HG03442 (cell line): ENCODE results near the gene TNRC18.
"Not testable (repeated sequence)": the region's sequence is repeated elsewhere in the genome, so short reads cannot be mapped to it uniquely, and the experiment has no call there.

Experiments used
- ATAC-seq: cut with Tn5 transposase; IDR thresholded peaks from one replicate; pipeline ENCODE4 v1.9.1; 2021; ENCODE audit warnings: mild to moderate bottlenecking, moderate library complexity; ENCODE audit not compliant: unreplicated experiment

Gene TNRC18

GRCh38 chr7:5324961-5325360 lies 98.7 kb downstream of the TNRC18 start:
- ATAC-seq, result no peak

GRCh38 chr7:5323800-5324781 lies 99.5 kb downstream of the TNRC18 start:
- not testable (repeated sequence) for ATAC-seq

- ATAC-seq, result no peak
These were observed 100.8 kb downstream of the TNRC18 start for GRCh38 chr7:5322621-5323410.

- ATAC-seq, result no peak
These were observed 102.7 kb downstream of the TNRC18 start for GRCh38 chr7:5320802-5321396.

- no peak for ATAC-seq
These were observed 103.2 kb downstream of the TNRC18 start for GRCh38 chr7:5320391-5320790.

GRCh38 chr7:5318613-5319012 lies 105.0 kb downstream of the TNRC18 start:
- not testable (repeated sequence) for ATAC-seq

GRCh38 chr7:5315761-5316160 lies 107.9 kb downstream of the TNRC18 start:
- no peak for ATAC-seq

GRCh38 chr7:5314864-5315263 lies 108.8 kb downstream of the TNRC18 start:
- ATAC-seq, result no peak

- not testable (repeated sequence) for ATAC-seq
These were observed 110.4 kb downstream of the TNRC18 start for GRCh38 chr7:5313076-5313885.

GRCh38 chr7:5312276-5313070 lies 111.2 kb downstream of the TNRC18 start:
- ATAC-seq, result not testable (repeated sequence)

- no peak for ATAC-seq
These were observed 112.7 kb downstream of the TNRC18 start for GRCh38 chr7:5310822-5311405.

- ATAC-seq, result no peak
These were observed 114.5 kb downstream of the TNRC18 start for GRCh38 chr7:5309146-5309545.

GRCh38 chr7:5307221-5308142 lies 116.2 kb downstream of the TNRC18 start:
- not testable (repeated sequence) for ATAC-seq

GRCh38 chr7:5305050-5305449 lies 118.6 kb downstream of the TNRC18 start:
- not testable (repeated sequence) for ATAC-seq

- ATAC-seq, result no peak
These were observed 119.8 kb downstream of the TNRC18 start for GRCh38 chr7:5303591-5304505.

GRCh38 chr7:5303061-5303460 lies 120.6 kb downstream of the TNRC18 start:
- no peak for ATAC-seq

- no peak for ATAC-seq
These were observed 121.1 kb downstream of the TNRC18 start for GRCh38 chr7:5302577-5302976.
